ENCODE results near the gene PORCN. TPM values are rescaled to one million over a fixed set of nuclear protein-coding genes. Genes with fewer than 3 reads are reported as not detected.

Gene PORCN
- total RNA-seq, 6 experiments from 2014 or later, result 1.7 to 6.1 (median 1.9) TPM

DNA sequence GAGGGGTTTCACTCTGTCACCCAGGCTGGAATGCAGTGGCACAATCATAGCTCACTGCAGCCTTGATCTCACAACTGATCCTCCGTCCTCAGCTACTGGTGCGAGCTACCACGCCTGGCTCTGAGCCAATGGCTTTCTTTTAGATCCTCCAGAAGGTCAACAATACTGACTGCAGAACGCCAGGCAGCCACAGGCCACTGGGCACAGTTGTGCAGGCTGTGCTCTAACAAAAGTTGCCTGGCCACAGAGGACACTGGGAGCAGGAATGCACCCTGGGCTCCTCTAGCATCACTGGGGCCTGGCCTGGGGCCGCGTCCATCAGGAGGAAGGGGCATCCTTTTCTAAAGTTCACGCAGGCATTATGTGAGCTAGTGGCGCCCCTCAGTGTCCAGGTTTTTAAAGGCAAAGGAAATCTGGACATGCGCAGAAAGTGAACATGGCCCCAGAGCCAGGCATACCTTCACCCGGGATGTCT lies 14.9 kb upstream of the PORCN start:
- no peak overlapping the region for H3K4me3 ChIP-seq
- H3K9me3 ChIP-seq, result no peaks in the 10 kb centered on the region
- TF ChIP-seq, protein P1, sequence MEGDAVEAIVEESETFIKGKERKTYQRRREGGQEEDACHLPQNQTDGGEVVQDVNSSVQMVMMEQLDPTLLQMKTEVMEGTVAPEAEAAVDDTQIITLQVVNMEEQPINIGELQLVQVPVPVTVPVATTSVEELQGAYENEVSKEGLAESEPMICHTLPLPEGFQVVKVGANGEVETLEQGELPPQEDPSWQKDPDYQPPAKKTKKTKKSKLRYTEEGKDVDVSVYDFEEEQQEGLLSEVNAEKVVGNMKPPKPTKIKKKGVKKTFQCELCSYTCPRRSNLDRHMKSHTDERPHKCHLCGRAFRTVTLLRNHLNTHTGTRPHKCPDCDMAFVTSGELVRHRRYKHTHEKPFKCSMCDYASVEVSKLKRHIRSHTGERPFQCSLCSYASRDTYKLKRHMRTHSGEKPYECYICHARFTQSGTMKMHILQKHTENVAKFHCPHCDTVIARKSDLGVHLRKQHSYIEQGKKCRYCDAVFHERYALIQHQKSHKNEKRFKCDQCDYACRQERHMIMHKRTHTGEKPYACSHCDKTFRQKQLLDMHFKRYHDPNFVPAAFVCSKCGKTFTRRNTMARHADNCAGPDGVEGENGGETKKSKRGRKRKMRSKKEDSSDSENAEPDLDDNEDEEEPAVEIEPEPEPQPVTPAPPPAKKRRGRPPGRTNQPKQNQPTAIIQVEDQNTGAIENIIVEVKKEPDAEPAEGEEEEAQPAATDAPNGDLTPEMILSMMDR (IDR thresholded peaks at IDR 0.05), result peak in 3 of 4 donors; percentile 12 to 20 (median 13)
- no peak for TF ChIP-seq POLR2A (IDR thresholded peaks at IDR 0.05)
- no peak overlapping the region for H3K27ac ChIP-seq
- DNase-seq (peak in 1 of 3 donors; percentile 27), ATAC-seq (peak in 1 of 4 donors; percentile 33)
- intact Hi-C loops (cut with DNase I), result no loop called here
- WGBS (ENCODE audit: insufficient coverage, low coverage, low lambda C conversion rate, missing lambda C conversion rate), result 27% methylated on average over 7 of the region's 10 CpGs
- H3K27me3 ChIP-seq, result no peaks in the 10 kb centered on the region
- no peaks in the 10 kb centered on the region for H3K4me1 ChIP-seq
- no peaks in the 10 kb centered on the region for H3K36me3 ChIP-seq

DNA sequence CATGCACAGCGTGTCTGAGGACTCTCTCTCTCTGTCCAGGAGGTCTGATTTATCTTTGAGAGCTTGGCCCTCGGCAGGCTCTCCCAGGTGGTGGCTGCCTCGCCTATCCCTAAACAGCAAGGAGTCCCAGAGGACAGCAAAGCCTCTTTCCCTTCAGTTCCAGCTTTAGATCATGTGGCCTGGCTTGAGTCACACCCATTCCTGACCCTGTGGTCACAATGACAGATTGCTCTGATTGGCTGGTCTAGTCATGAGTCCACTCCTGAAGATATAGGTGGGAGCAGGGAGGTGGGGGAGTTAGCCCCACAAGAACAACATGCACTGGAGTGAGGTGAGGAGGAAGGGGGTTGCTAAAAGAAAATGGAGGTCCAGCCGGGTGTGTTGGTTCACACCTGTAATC lies 12.1 kb upstream of the PORCN start:
- H3K27me3 ChIP-seq, result no peaks in the 10 kb centered on the region
- no peaks in the 10 kb centered on the region for H3K4me1 ChIP-seq
- no peak overlapping the region for H3K4me3 ChIP-seq
- intact Hi-C loops (cut with DNase I), result no loop called here
- no peaks in the 10 kb centered on the region for H3K36me3 ChIP-seq
- WGBS (ENCODE audit: insufficient coverage, low coverage, low lambda C conversion rate, missing lambda C conversion rate), result 73% methylated on average over 2 of the region's 4 CpGs
- DNase-seq (peak in 1 of 3 donors; percentile 2), ATAC-seq (no peak)
- no peaks in the 10 kb centered on the region for H3K9me3 ChIP-seq
- H3K27ac ChIP-seq, result no peak overlapping the region
- no peak for TF ChIP-seq POLR2A (IDR thresholded peaks at IDR 0.05)
- TF ChIP-seq, protein P1 (IDR thresholded peaks at IDR 0.05), result no peak

DNA sequence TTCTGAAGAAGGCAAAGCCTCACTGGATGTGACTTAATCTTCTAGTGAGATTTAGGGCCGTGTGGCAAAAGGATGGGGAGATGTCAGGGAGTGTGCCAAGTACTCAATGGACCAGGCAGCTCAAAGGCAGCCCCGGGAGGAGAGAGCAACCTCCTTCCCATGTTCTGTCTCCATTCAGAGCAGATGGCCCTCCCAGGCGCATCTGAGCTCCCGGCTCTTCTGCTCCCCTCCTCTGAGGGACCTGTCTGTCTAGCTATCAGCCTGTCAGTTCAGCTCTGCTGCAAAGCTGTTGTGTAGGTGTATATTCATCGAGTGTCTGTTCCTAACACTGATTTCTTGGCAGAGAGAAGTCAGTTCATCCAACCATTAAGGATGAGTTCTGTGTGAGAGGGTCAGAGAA lies 10.9 kb upstream of the PORCN start:
- TF ChIP-seq, protein P1 (IDR thresholded peaks at IDR 0.05), result no peak
- no peak for TF ChIP-seq POLR2A (IDR thresholded peaks at IDR 0.05)
- Histone ChIP-seq H3K27ac (no peak overlapping the region), H3K27me3 (no peaks in the 10 kb centered on the region), H3K36me3 (no peaks in the 10 kb centered on the region), H3K4me1 (no peaks in the 10 kb centered on the region), H3K9me3 (no peaks in the 10 kb centered on the region), H3K4me3 (no peak overlapping the region)
- DNase-seq, result no peak
- intact Hi-C loops (cut with DNase I), result no loop called here
- no peak for ATAC-seq
- WGBS (ENCODE audit: insufficient coverage, low coverage, low lambda C conversion rate, missing lambda C conversion rate), result 62% methylated on average over 5 of the region's 5 CpGs

DNA sequence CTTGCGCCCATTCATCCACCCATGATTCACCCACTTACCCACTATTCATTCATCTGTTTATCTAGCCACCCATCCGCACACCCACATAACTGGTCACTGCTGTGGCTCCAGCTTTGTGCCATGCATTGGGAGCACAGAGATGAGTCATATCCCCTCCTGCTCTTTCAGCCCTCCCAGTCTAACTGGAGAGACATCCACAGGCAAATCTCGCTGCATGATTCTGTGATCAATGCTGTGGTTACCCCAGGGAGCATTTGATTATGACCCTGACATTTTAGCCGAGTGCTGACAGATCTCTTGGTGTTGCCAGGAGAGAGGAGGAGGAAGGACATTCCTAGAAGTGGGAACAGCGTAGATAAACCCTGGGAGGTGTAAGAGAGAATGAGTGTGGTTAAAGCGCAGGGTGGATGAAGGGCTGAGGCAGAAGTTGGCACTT lies 10.4 kb upstream of the PORCN start:
- no peak for ATAC-seq
- TF ChIP-seq, protein P1 (IDR thresholded peaks at IDR 0.05), result no peak
- TF ChIP-seq POLR2A (IDR thresholded peaks at IDR 0.05), result no peak
- Histone ChIP-seq H3K27ac (no peak overlapping the region), H3K4me1 (no peaks in the 10 kb centered on the region), H3K4me3 (no peak overlapping the region), H3K9me3 (no peaks in the 10 kb centered on the region), H3K36me3 (no peaks in the 10 kb centered on the region), H3K27me3 (no peaks in the 10 kb centered on the region)
- WGBS (ENCODE audit: insufficient coverage, low coverage, low lambda C conversion rate, missing lambda C conversion rate), result 40% methylated on average over 6 of the region's 6 CpGs
- intact Hi-C loops (cut with DNase I), result no loop called here
- DNase-seq, result no peak

DNA sequence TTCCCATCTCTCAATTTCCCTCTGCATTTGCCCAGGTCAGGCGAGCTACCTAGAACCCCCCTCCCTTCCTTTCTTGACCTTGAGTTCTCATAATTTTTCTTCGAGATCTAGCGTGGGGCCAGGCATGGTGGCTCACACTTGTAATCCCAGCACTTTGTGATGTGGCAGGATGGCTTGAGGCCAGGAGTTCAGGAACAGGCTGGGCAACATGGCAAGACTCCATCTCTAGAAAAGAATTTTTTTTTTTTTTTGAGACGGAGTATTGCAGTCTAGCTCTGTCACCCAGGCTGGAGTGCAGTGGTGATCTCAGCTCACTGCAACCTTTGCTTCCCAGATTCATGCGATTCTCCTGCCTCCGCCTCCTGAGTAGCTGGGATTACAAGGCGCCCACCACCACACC lies 4.5 kb upstream of the PORCN start:
- no peak overlapping the region for H3K4me3 ChIP-seq
- TF ChIP-seq, protein P1 (IDR thresholded peaks at IDR 0.05), result no peak
- no peak for TF ChIP-seq POLR2A (IDR thresholded peaks at IDR 0.05)
- H3K27me3 ChIP-seq, result no peaks in the 10 kb centered on the region
- ATAC-seq (no peak), DNase-seq (no peak)
- H3K9me3 ChIP-seq, result no peaks in the 10 kb centered on the region
- intact Hi-C loops (cut with DNase I), result no loop called here
- no peaks in the 10 kb centered on the region for H3K4me1 ChIP-seq
- 61% methylated on average over 7 of the region's 7 CpGs for WGBS (ENCODE audit: insufficient coverage, low coverage, low lambda C conversion rate, missing lambda C conversion rate)
- no peaks in the 10 kb centered on the region for H3K36me3 ChIP-seq
- no peak overlapping the region for H3K27ac ChIP-seq

Data from right lobe of liver (tissue), 6 donors.